GM21528 (cell line): ENCODE measurements around the gene EIF4G1.
A peak's percentile ranks its signal among the peaks of the same experiment; 100 is the strongest.

ENCODE experiments used
- ATAC-seq: cut with Tn5 transposase; IDR thresholded peaks from one replicate; pipeline ENCODE4 v1.9.1; 2021; ENCODE audit warnings: mild to moderate bottlenecking, moderate library complexity; ENCODE audit not compliant: unreplicated experiment, low FRiP score

The EIF4G1 gene

GRCh38 chr3:184361932-184362667, 47.7 kb downstream of the EIF4G1 start:
- peak; percentile 9 for ATAC-seq

DNA sequence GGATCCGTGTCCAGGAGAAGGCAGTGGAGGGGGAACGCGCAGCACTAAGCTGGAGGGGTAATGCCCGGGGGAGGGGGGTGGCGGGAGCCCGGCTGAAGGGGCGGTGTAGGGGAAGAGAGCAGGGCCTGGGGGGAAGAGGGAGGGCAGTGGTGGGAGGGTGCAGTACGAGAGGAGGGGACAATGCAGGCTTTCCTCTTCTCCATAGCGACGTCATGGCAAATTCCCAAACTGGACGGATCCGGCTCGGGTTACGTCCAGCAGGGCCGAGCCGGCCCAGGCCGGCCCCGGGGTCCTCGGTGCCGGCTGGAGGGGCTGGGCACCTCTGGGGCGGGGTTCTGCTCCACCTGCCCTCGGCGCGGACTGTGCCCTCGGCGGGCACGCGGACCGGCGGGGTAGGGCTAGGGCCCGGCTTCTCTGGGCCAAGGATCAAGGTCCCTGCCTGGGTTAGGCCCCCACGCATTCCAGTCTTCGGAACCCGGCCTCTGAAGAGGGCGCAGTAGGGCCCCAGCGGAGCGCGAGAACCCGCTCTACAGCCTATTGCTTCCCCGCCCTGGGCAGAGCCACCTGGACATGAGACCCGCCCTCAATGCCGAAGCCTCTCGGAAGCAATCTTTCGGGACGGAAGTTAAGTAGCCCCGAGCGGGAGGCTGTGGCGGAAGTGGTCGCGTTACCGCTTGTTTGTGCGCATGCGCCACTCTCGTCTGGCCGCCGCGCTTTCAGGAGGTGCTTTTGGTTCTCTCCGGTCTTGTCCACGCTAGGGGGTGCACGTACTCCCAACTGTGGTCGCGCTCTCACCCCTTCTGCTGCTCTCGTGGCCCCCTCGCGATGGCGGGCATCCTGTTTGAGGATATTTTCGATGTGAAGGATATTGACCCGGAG, 48.5 kb downstream of the EIF4G1 start:
- peak; percentile 86 for ATAC-seq

DNA sequence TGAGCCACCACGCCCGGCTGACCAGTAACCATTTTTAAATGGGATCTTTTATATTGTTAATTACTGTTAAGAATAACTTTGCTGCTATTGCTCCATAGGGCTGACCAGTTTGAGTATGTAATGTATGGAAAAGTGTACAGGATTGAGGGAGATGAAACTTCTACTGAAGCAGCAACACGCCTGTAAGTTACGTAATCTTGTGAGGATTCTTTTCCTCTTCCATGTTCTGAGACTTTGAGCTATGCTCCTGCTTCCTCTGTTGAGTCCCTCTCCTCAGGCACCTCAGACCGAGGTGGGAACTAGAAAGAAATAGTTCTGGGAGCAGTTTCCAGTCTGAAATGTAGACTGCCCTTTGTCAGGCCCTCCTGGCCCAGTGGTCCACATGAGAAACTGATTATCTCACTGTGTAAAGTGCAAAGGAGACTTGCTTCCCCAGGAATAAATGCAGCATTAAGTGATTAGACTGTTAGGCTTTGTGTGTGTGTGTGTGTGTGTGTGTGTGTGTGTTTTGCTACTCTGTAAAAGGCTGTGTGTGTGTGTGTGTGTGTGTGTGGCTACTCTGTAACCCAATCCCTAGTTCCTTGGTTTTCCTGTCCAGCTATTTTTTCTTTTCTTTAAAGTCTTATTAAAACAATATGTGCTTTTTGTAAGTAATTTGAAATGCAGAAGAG, 52.3 kb downstream of the EIF4G1 start:
- no peak for ATAC-seq

DNA sequence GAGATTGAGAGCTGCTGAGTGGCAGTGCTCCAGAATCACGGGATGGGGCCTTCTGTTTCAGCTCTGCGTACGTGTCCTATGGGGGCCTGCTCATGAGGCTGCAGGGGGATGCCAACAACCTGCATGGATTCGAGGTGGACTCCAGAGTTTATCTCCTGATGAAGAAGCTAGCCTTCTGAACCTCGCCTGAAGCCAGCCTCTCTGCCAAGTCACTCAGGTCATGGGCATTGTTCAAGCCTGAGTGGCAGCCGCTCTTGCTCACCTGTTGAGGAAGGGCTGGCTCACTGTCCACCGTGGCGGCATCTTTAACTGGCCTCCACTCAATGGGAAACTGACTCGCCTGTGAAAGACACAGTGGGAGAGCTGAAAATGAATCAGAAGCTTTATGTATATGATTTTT, 53.7 kb downstream of the EIF4G1 start:
- no peak for ATAC-seq

GRCh38 chr3:184368586-184369183, 54.3 kb downstream of the EIF4G1 start:
- no peak for ATAC-seq

DNA sequence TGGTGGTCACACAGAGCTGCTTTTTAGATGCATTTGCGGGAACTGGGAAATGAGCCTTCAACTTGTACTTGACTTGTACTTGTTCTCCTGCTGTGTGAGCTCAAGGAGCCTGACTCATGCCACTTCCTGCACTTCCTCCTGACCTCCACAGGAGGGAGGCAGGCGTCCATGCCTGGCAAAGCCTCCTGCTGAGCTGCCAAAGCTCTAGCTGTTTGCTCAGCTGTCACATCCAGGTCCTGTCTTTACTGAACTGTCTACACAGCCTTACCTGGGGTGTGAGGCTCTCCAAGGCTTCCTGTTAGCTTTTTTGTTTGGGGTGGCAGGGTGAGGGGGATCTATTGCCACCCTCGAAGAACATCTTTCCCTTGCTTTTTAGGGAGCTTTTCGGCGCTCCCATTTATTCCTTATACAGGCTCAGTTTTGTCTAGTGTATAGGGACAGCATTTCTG, 57.2 kb downstream of the EIF4G1 start:
- no peak for ATAC-seq

- no peak for ATAC-seq
Measured at GRCh38 chr3:184372296-184372821, 58.0 kb downstream of the EIF4G1 start.

GRCh38 chr3:184372911-184373310, 58.5 kb downstream of the EIF4G1 start:
- ATAC-seq = no peak

DNA sequence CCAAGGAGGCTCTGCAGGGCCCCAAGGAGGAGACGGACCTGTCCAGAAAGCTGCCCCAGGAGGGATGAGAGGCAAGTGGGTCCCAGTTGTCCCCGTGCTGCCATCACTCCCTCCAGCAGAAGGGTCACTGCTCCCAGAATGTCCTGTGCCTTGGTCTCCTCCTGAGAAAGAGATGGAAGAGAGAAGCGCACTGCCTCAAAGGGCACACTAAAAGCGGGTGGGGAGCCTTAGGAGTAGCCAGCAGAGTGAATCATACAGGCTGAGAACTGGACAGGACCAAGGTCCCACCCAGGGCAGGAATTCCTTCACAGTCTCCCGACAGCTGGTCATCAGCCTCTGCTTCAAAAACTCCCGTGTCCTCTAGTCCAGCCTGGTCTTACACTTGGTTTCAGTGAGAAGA, 59.0 kb downstream of the EIF4G1 start:
- ATAC-seq = no peak

DNA sequence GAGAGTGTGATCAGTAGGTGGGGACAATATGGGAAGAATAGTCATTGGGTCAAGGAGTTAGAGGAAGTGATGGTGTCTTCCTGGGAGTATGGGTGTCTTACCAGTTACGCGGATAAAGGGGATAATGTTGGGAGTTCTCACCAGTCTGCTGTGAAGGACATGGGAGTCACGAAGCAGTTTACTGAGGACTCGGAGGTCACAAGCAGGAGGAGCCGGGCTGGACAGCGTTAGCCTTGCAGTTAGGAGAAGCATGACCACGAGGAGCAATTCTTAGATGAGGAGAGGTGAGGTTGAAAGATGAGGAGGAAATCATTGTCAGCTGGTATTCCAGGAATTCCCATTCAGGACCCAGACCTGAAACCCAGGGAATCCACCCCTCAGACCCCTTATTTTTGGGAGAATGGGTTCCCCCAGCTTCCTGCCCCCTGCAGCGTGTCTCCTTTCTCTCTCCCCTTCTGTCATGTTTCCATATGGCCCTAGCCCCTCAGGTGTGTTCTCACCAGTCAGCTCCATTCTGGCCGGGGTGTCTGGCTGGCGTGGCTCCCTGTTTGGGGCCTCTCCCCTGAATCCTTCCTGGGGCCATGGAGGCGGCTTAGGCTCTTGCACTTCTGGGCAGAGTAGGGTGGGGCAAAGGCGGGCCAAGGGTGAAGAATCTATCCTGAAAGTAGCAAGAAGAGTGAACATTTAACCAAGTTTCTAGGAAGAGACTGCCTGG, 61.5 kb downstream of the EIF4G1 start:
- ATAC-seq = no peak

- ATAC-seq = no peak
Measured at GRCh38 chr3:184377374-184377773, 63.0 kb downstream of the EIF4G1 start.

- no peak for ATAC-seq
Measured at GRCh38 chr3:184377882-184378445, 63.6 kb downstream of the EIF4G1 start, which contains the start of gene THPO. TSS of gene THPO (minus strand) at chr3:184378207. CDS start at chr3:184376259, 1,948 bp downstream.

GRCh38 chr3:184378651-184379357, 64.4 kb downstream of the EIF4G1 start:
- no peak for ATAC-seq

GRCh38 chr3:184379358-184380184, 65.2 kb downstream of the EIF4G1 start, which contains the start of gene CHRD:
TSS of gene CHRD (plus strand) at chr3:184380054. CDS start at chr3:184380319, 265 bp downstream.
- no peak for ATAC-seq

GRCh38 chr3:184380185-184380626, 65.8 kb downstream of the EIF4G1 start:
- ATAC-seq = no peak

DNA sequence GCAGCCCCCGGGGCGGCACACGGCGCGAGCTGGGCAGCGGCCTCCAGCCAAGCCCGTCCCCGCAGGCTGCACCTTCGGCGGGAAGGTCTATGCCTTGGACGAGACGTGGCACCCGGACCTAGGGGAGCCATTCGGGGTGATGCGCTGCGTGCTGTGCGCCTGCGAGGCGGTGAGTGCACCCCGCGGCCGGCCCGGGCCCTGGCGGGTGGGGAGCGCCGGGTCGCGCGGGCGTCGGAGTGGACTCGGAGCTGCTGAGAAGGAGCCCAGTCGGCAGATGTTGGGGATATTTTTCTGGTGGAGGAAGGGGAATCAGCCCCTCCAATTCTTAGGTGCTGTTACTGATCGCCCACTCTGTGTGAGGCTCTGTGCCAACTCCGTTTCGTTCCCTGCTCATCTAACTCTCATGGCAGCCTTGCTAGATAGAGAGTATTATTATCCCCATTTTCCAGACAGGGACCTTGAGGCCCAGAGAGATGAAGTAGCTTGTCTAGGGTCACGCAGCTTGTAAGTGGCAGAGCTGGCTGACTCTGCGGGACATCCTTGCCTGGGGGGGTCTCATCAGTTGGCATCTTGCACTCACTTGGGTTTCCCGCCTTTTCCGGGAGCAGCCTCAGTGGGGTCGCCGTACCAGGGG, 66.3 kb downstream of the EIF4G1 start:
- no peak for ATAC-seq
